Astrocyte (in vitro differentiated cells and primary cell): ENCODE measurements around the gene TSHZ1. TPM values are rescaled to one million over a fixed set of nuclear protein-coding genes. Genes with fewer than 3 reads are reported as not detected.

Experiments
- DNase-seq: peaks from one replicate; pipeline ENCODE4 v3.0.0-alpha.2; 2010; ENCODE audit warnings: low read depth
- FAIRE-seq: peaks from 2 replicates; lab custom pipeline; 2011; peaks lifted over from hg19 to GRCh38; lab: Jason Lieb, UNC
- H2AFZ ChIP-seq: 2 replicates; pipeline ENCODE4 v1.6.0; 2012; ENCODE audit warnings: low read depth, low read length, inconsistent platforms
- H3K27ac ChIP-seq: 2 replicates; pipeline ENCODE4 v1.5.1; 2011; ENCODE audit warnings: low read depth, low read length, inconsistent platforms
- H3K27me3 ChIP-seq: 2 replicates; pipeline ENCODE4 v1.6.0; 2011; ENCODE audit warnings: low read length, inconsistent platforms; ENCODE audit not compliant: insufficient read depth
- H3K36me3 ChIP-seq: 2 replicates; pipeline ENCODE4 v1.5.1; 2011; ENCODE audit warnings: low read length, inconsistent platforms; ENCODE audit not compliant: insufficient read depth
- H3K4me1 ChIP-seq: 2 replicates; pipeline ENCODE4 v1.5.1; 2011; ENCODE audit warnings: low read length, inconsistent platforms; ENCODE audit not compliant: insufficient read depth
- H3K4me2 ChIP-seq: 2 replicates; pipeline ENCODE4 v1.6.0; 2012; ENCODE audit warnings: low read length, inconsistent platforms
- H3K4me3 ChIP-seq: 2 replicates; pipeline ENCODE4 v1.5.1; 2011; ENCODE audit warnings: low read depth, mild to moderate bottlenecking, low read length, inconsistent platforms; ENCODE audit not compliant: insufficient read depth
- H3K79me2 ChIP-seq: 2 replicates; pipeline ENCODE4 v1.6.0; 2012; ENCODE audit warnings: mild to moderate bottlenecking, low read length, inconsistent platforms; ENCODE audit not compliant: insufficient read depth
- H3K9ac ChIP-seq: 2 replicates; pipeline ENCODE4 v1.6.0; 2012; ENCODE audit warnings: mild to moderate bottlenecking, low read length, inconsistent platforms
- H3K9me3 ChIP-seq: 2 replicates; pipeline ENCODE4 v1.5.1; 2012; ENCODE audit warnings: low read depth, mild to moderate bottlenecking, low read length, inconsistent platforms; ENCODE audit not compliant: insufficient read depth
- H4K20me1 ChIP-seq: 2 replicates; pipeline ENCODE4 v1.6.0; 2012; ENCODE audit warnings: low read length, inconsistent platforms; ENCODE audit not compliant: insufficient read depth
- H3K27ac Mint-ChIP-seq: one replicate; pipeline ENCODE4 v1.8.0; 2021; ENCODE audit warnings: mild to moderate bottlenecking, mixed read lengths; ENCODE audit not compliant: unreplicated experiment
- H3K27me3 Mint-ChIP-seq: one replicate; pipeline ENCODE4 v1.8.0; 2021; ENCODE audit warnings: low read depth, mixed read lengths; ENCODE audit not compliant: unreplicated experiment
- H3K36me3 Mint-ChIP-seq: one replicate; pipeline ENCODE4 v1.8.0; 2021; ENCODE audit warnings: low read depth, mixed read lengths; ENCODE audit not compliant: unreplicated experiment
- H3K4me1 Mint-ChIP-seq: one replicate; pipeline ENCODE4 v1.8.0; 2021; ENCODE audit warnings: low read depth, mixed read lengths; ENCODE audit not compliant: unreplicated experiment
- H3K4me3 Mint-ChIP-seq: one replicate; pipeline ENCODE4 v1.8.0; 2021; ENCODE audit warnings: mild to moderate bottlenecking, moderate library complexity, mixed read lengths; ENCODE audit not compliant: unreplicated experiment
- H3K9me3 Mint-ChIP-seq: one replicate; pipeline ENCODE4 v1.8.0; 2021; ENCODE audit warnings: mild to moderate bottlenecking, mixed read lengths; ENCODE audit not compliant: unreplicated experiment
- EZH2 ChIP-seq: IDR thresholded peaks from 2 replicates; pipeline ENCODE4 v1.6.1; 2012; ENCODE audit warnings: mild to moderate bottlenecking, low read length, inconsistent platforms; ENCODE audit not compliant: insufficient read depth
- total RNA-seq: library from RNA; stranded (reverse); gene quantifications from 2 replicates; pipeline ENCODE4 v1.2.1, GENCODE V29; 2021
- TF ChIP-seq, protein P1 (sequence below): IDR thresholded peaks from 2 replicates; pipeline ENCODE4 v1.5.1; 2011; ENCODE audit warnings: low read depth, mild to moderate bottlenecking, inconsistent platforms, low read length, moderate library complexity; ENCODE audit not compliant: insufficient read depth

The TSHZ1 gene
- total RNA-seq, 1 donor from 2014 or later, result 2.9 TPM

DNA sequence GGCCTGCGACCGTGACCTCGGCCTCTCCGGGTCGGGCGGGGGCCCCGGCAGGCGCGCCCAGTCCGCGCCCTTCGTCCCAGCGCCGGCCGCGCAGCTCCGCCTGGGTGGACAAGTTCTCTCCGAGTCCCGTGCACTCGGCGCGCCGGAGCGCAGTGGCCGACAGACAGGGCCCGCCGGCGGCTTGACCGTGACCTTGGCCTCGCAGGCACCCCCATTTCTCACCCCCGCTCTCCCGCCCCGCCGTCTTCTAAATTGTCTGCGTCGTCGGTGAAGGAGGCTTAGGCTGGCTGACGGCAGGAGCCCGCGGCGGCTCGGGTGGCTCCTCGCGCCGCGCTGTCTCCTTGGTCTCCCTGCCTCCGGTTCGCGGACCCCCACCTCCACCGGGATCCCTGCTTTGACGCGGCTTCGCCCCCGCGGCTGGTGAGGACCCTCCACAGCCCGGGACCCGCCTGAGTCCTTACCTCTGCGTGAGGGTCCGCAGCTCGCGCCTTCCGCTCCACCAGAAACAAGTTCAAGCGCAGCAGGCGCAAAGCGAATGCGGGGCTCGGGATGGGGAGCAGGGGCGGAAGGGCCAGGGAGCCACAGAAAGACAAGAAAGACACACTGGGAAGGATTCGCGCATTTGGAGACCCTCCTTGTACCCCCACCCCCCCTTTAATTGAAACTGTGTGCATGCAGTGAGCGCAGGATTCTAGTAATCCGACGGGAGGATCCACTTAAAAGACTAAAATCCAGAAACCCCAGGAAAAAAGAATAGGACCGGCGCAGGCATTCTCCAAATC, 5.7 kb upstream of the TSHZ1 start:
- peak overlapping the region; percentile 57 for H2AFZ ChIP-seq
- peak overlapping the region; percentile 81 for H3K4me2 ChIP-seq
- no peaks in the 10 kb centered on the region for H3K36me3 ChIP-seq
- Mint-ChIP-seq H3K4me3 (peak overlapping the region; percentile 69), H3K27ac (no peak overlapping the region), H3K4me1 (peaks cover 21% of the 10 kb centered on the region), H3K9me3 (no peaks in the 10 kb centered on the region), H3K27me3 (peaks cover 41% of the 10 kb centered on the region), H3K36me3 (no peaks in the 10 kb centered on the region)
- no peak for DNase-seq
- no peaks in the 10 kb centered on the region for H3K27me3 ChIP-seq
- peaks cover 31% of the 10 kb centered on the region for H3K4me1 ChIP-seq
- no peak overlapping the region for H3K27ac ChIP-seq
- peaks cover 70% of the 10 kb centered on the region for H3K79me2 ChIP-seq
- H3K9ac ChIP-seq, result peak overlapping the region; percentile 47
- H4K20me1 ChIP-seq, result peaks cover 47% of the 10 kb centered on the region
- TF ChIP-seq, protein P1, sequence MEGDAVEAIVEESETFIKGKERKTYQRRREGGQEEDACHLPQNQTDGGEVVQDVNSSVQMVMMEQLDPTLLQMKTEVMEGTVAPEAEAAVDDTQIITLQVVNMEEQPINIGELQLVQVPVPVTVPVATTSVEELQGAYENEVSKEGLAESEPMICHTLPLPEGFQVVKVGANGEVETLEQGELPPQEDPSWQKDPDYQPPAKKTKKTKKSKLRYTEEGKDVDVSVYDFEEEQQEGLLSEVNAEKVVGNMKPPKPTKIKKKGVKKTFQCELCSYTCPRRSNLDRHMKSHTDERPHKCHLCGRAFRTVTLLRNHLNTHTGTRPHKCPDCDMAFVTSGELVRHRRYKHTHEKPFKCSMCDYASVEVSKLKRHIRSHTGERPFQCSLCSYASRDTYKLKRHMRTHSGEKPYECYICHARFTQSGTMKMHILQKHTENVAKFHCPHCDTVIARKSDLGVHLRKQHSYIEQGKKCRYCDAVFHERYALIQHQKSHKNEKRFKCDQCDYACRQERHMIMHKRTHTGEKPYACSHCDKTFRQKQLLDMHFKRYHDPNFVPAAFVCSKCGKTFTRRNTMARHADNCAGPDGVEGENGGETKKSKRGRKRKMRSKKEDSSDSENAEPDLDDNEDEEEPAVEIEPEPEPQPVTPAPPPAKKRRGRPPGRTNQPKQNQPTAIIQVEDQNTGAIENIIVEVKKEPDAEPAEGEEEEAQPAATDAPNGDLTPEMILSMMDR, result no peak
- peak; percentile 49 for TF ChIP-seq EZH2
- no peak for FAIRE-seq
- H3K9me3 ChIP-seq, result no peaks in the 10 kb centered on the region
- H3K4me3 ChIP-seq, result peak overlapping the region; percentile 41

- H3K27me3 Mint-ChIP-seq, result peaks cover 41% of the 10 kb centered on the region
- Histone ChIP-seq H2AFZ (no peak overlapping the region), H3K4me2 (peak overlapping the region; percentile 81), H3K4me3 (peak overlapping the region; percentile 41), H3K9me3 (no peaks in the 10 kb centered on the region), H3K9ac (peak overlapping the region; percentile 47), H3K27me3 (no peaks in the 10 kb centered on the region), H3K36me3 (no peaks in the 10 kb centered on the region), H3K79me2 (peaks cover 66% of the 10 kb centered on the region), H4K20me1 (peaks cover 47% of the 10 kb centered on the region), H3K27ac (no peak overlapping the region), H3K4me1 (peaks cover 35% of the 10 kb centered on the region)
- H3K9me3 Mint-ChIP-seq, result no peaks in the 10 kb centered on the region
- DNase-seq (no peak), FAIRE-seq (no peak)
- no peak overlapping the region for H3K27ac Mint-ChIP-seq
- H3K36me3 Mint-ChIP-seq, result no peaks in the 10 kb centered on the region
- peaks cover 26% of the 10 kb centered on the region for H3K4me1 Mint-ChIP-seq
- peak; percentile 17 for TF ChIP-seq EZH2
- TF ChIP-seq, protein P1, result no peak
- peak overlapping the region; percentile 69 for H3K4me3 Mint-ChIP-seq
These were observed 5.0 kb upstream of the TSHZ1 start for GRCh38 chr18:75205514-75206132.
